Adrenal gland (tissue), 5 donors: ENCODE results near the gene OR2M2.

Experiments
- CTCF ChIP-seq, 6 experiments: fragments of 450-650 bp in 4 of 6; fragments of 200-600 bp in 2 of 6; sonication (generic) in 1 of 6; IDR thresholded peaks; 1 replicate in 5 of 6; 2 replicates in 1 of 6; pipeline versions ENCODE4 v1.5.1 to v1.8.0; 2016 to 2021; ENCODE audit warnings: antibody characterized with exemption in 6 of 6, mild to moderate bottlenecking in 2 of 6, moderate library complexity in 1 of 6
- POLR2A ChIP-seq, 2 donors: fragments of 450-650 bp; IDR thresholded peaks; one replicate each; pipeline ENCODE4 v1.6.1; 2017; ENCODE audit warnings: antibody characterized with exemption in 2 of 2, mild to moderate bottlenecking in 2 of 2, moderate library complexity in 1 of 2
- donor health status: DM: no; HTN: no; CAD: no.

- no peak for TF ChIP-seq CTCF (IDR thresholded peaks at IDR 0.05)
- TF ChIP-seq POLR2A (IDR thresholded peaks at IDR 0.05) = no peak
Measured at GRCh38 chr1:248164031-248164430, 10.6 kb upstream of the OR2M2 start.
